Small intestine (tissue), 7 donors: Measurements from ENCODE around the gene KCNG2. TPM values are rescaled to one million over a fixed set of nuclear protein-coding genes. Genes with fewer than 3 reads are reported as not detected.
A peak's percentile ranks its signal among the peaks of the same experiment; 100 is the strongest.

ENCODE experiments used
- DNase-seq, 2 donors: peaks; one replicate each; pipeline versions ENCODE4 v3.0.0 to v3.0.0-alpha.2; 2013
- FAIRE-seq: peaks from 2 replicates; lab custom pipeline; 2012; peaks lifted over from hg19 to GRCh38; lab: Jason Lieb, UNC
- H3K27ac ChIP-seq, 3 donors: one replicate each; pipeline ENCODE4 v1.5.1; 2013; ENCODE audit warnings: low read length in 2 of 3, mild to moderate bottlenecking in 2 of 3, control low read depth in 1 of 3, inconsistent platforms in 1 of 3, low read depth in 1 of 3, moderate library complexity in 1 of 3
- H3K27me3 ChIP-seq, 3 donors: one replicate each; pipeline ENCODE4 v1.6.1; 2013; ENCODE audit warnings: low read length in 3 of 3, inconsistent platforms in 1 of 3; ENCODE audit not compliant: control insufficient read depth in 3 of 3, insufficient read depth in 3 of 3
- H3K36me3 ChIP-seq, 3 donors: one replicate each; pipeline ENCODE4 v1.6.1; 2013; ENCODE audit warnings: low read length in 3 of 3, inconsistent platforms in 1 of 3, low read depth in 1 of 3, mild to moderate bottlenecking in 1 of 3, moderate library complexity in 1 of 3; ENCODE audit not compliant: control insufficient read depth in 3 of 3, insufficient read depth in 2 of 3
- H3K4me1 ChIP-seq, 3 donors: one replicate each; pipeline ENCODE4 v1.6.1; 2013; ENCODE audit warnings: low read length in 2 of 3, inconsistent platforms in 1 of 3, low read depth in 1 of 3, mild to moderate bottlenecking in 1 of 3, moderate library complexity in 1 of 3; ENCODE audit not compliant: control insufficient read depth in 3 of 3, insufficient read depth in 2 of 3
- H3K4me3 ChIP-seq, 3 donors: one replicate each; pipeline ENCODE4 v1.5.1; 2013; ENCODE audit warnings: low read length in 3 of 3, control low read depth in 1 of 3, inconsistent platforms in 1 of 3, low read depth in 1 of 3, mild to moderate bottlenecking in 1 of 3, moderate library complexity in 1 of 3
- H3K9me3 ChIP-seq, 2 donors: one replicate each; pipeline ENCODE4 v1.6.1; 2013; ENCODE audit warnings: low read depth in 1 of 2, low read length in 1 of 2; ENCODE audit not compliant: control insufficient read depth in 2 of 2, insufficient read depth in 1 of 2
- WGBS, 3 donors: extraction: QIAGEN DNeasy Blood & Tissue Kit; methylation state at CpG; one replicate each; pipeline ENCODE4 v1.1.7; 2013; 5-methylcytosine and 5-hydroxymethylcytosine counted together
- polyA plus RNA-seq, 4 donors: library from polyadenylated mRNA; stranded (reverse) in 3 of 4; unstranded in 1 of 4; fragments of 200-250 nt in 3 of 4; fragments of 120-200 nt in 1 of 4; gene quantifications; one replicate each; pipeline versions ENCODE4 v1.2.1 to v1.2.3, GENCODE V29; 2013
- donor health status: healthy with polysubstance abuse.
- donor health status: control.
- donor health status: control.
- donor health status: Bipolar disorder and iron deficiency.
- donor health status: healthy.

Gene KCNG2
- polyA plus RNA-seq, 4 donors: 0.10 to 0.30 TPM; not detected in 2

GRCh38 chr18:79789901-79790890 is 7.5 kb upstream of the KCNG2 start:
- Histone ChIP-seq H3K4me1 (no peaks in the 10 kb centered on the region), H3K27ac (no peak overlapping the region), H3K4me3 (no peak overlapping the region), H3K9me3 (no peaks in the 10 kb centered on the region), H3K27me3 (peaks cover 0 to 50% (median 15%) of the 10 kb centered on the region in 3 donors), H3K36me3 (no peaks in the 10 kb centered on the region)
- 71 to 75% (median 75%) methylated on average over 43 to 46 of the region's 46 CpGs for WGBS, 3 donors
- peak in 1 of 2 donors; percentile 5 for DNase-seq
- FAIRE-seq: no peak

DNA sequence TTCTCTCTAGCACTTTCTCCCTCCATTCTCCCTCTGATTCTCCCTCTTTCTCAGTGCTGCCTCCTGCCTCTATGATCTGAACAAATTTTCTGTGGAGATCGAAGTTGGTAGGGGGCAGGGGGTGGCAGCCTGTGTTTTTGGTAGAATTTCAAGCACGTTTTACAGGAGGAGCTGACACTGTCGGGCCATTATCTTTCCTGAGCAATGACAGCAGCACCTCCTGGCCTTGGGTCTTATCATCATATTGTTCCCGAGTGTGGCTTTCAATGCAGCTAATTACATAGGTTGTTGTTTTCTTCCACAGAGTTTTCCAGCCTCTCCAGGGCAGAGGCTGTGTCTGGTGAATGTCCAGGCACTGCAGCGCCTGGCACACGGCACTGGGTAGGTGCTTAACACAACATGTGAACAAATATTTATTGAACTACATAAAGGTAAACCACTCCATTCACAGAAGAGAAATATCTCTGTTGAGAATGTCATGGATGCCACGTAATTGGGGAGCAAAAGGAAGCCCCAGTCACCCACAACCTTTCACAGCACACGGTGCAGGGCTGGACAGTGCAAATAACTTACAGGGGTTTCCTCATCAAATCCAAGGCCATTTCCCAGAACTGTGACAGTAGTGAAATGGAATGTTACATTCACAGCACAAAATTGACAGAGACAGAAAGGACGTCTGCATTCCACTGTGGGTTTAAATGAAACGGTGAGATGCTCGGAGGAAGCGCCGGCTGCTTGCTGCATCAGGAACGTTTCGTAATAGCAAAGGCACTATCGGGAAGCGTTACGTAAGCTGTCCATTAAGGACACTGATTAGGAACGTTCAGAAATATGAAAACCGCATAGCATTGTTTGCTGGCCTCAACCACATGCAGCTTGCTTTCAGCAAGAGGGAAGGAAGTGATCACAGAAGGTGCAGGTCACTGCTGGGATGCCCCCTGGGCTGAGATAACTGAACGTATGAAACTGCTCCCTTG is 6.5 kb upstream of the KCNG2 start:
- Histone ChIP-seq H3K4me3 (no peak overlapping the region), H3K4me1 (no peaks in the 10 kb centered on the region), H3K9me3 (no peaks in the 10 kb centered on the region), H3K27ac (no peak overlapping the region), H3K36me3 (no peaks in the 10 kb centered on the region), H3K27me3 (peaks cover 0 to 47% (median 14%) of the 10 kb centered on the region in 3 donors)
- no peak for FAIRE-seq
- WGBS, 3 donors: 23 to 31% (median 29%) methylated on average over 21 of the region's 21 CpGs
- peak; percentile 5 to 12 for DNase-seq

GRCh38 chr18:79792096-79792987 is 5.4 kb upstream of the KCNG2 start:
- no peaks in the 10 kb centered on the region for H3K36me3 ChIP-seq
- no peak for FAIRE-seq
- WGBS, 3 donors: 74 to 87% (median 82%) methylated on average over 46 of the region's 46 CpGs
- no peak for DNase-seq
- peaks cover 0 to 48% (median 13%) of the 10 kb centered on the region in 3 donors for H3K27me3 ChIP-seq
- no peak overlapping the region for H3K4me3 ChIP-seq
- H3K4me1 ChIP-seq: no peaks in the 10 kb centered on the region
- no peaks in the 10 kb centered on the region for H3K9me3 ChIP-seq
- H3K27ac ChIP-seq: no peak overlapping the region

- Histone ChIP-seq H3K4me1 (no peaks in the 10 kb centered on the region), H3K27ac (no peak overlapping the region), H3K36me3 (no peaks in the 10 kb centered on the region), H3K4me3 (no peak overlapping the region), H3K9me3 (no peaks in the 10 kb centered on the region), H3K27me3 (peaks cover 0 to 47% (median 14%) of the 10 kb centered on the region in 3 donors)
- no peak for DNase-seq
- no peak for FAIRE-seq
- WGBS, 3 donors: 56 to 66% (median 58%) methylated on average over 4 of the region's 4 CpGs
These were observed 4.8 kb upstream of the KCNG2 start for GRCh38 chr18:79792988-79793355.

DNA sequence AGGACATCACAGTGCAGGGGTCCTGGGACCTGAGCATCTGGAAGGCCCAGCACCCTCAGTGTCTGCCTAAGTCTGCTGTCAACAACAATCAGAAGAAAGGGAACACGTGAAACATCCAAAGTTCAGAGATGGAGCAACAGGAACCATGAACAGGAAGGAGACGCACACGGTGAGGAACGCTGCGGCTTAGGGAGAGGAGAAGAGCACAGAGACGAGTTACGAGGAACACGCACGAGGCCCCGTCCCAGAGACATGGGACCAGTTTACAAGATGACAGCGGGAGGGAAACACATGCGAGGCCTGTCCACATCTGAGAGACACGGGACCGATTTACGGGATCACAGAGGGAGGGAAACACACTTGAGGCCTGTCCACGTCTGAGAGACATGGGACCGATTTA is 2.9 kb upstream of the KCNG2 start:
- Histone ChIP-seq H3K4me3 (no peak overlapping the region), H3K9me3 (no peaks in the 10 kb centered on the region), H3K4me1 (peaks cover 0 to 3% (median 0%) of the 10 kb centered on the region in 3 donors), H3K27me3 (peaks cover 0 to 45% (median 16%) of the 10 kb centered on the region in 3 donors), H3K36me3 (no peaks in the 10 kb centered on the region), H3K27ac (no peak overlapping the region)
- DNase-seq (no peak), FAIRE-seq (no peak)
- WGBS, 3 donors: 89 to 94% (median 91%) methylated on average over 17 of the region's 17 CpGs

- DNase-seq: no peak
- no peak for FAIRE-seq
- Histone ChIP-seq H3K9me3 (no peaks in the 10 kb centered on the region), H3K27ac (no peak overlapping the region), H3K36me3 (no peaks in the 10 kb centered on the region), H3K4me1 (peaks cover 0 to 3% (median 0%) of the 10 kb centered on the region in 3 donors), H3K27me3 (peaks cover 0 to 43% (median 21%) of the 10 kb centered on the region in 3 donors), H3K4me3 (no peak overlapping the region)
- WGBS, 3 donors: 81 to 90% (median 82%) methylated on average over 19 of the region's 19 CpGs
These were observed 2.3 kb upstream of the KCNG2 start for GRCh38 chr18:79795446-79795845.

DNA sequence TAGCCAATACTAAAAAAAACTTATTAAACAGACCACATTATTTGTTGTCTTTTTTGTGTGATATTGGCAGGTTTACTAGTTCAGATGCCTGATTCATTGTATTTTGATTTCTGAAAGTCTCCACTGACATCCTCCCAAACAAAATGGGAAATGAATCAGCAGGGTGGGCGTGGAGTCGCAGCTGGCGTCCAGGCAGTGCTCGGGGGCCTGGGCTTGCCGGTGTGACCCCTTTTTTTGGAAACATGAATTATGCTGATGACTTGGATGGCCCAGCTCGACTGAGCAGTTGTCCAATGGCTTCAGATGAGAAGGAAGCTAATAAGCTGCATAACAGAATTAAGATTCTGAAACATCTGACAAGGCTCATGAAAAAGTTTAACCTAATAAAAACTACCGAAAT is 1.7 kb upstream of the KCNG2 start:
- no peak for DNase-seq
- H3K9me3 ChIP-seq: no peaks in the 10 kb centered on the region
- no peak overlapping the region for H3K27ac ChIP-seq
- no peak for FAIRE-seq
- no peaks in the 10 kb centered on the region for H3K36me3 ChIP-seq
- peaks cover 0 to 3% (median 0%) of the 10 kb centered on the region in 3 donors for H3K4me1 ChIP-seq
- 39 to 61% (median 60%) methylated on average over 7 of the region's 7 CpGs for WGBS, 3 donors
- no peak overlapping the region for H3K4me3 ChIP-seq
- peaks cover 0 to 38% (median 21%) of the 10 kb centered on the region in 3 donors for H3K27me3 ChIP-seq
